T-helper 1 cell treated with Interleukin-12 subunit alpha and Interleukin-12 subunit beta and Interleukin-4 antibody, amounts not matched to agents 30 ng/mL and 1 ng/mL, for 36 hours (primary cell): ENCODE results near the gene NSD1. TPM values are rescaled to one million over a fixed set of nuclear protein-coding genes. Genes with fewer than 3 reads are reported as not detected.

Experiments used
- intact Hi-C: fragments of 100-400 bp; cut with micrococcal nuclease; formaldehyde crosslinking; loops from one replicate; pipeline ENCODE4 v1.15.1; 2024
- total RNA-seq: library from RNA; stranded (reverse); gene quantifications from 2 replicates; pipeline ENCODE4 v1.2.3, GENCODE V29; 2022

The NSD1 gene
- total RNA-seq, 1 donor from 2014 or later = 116 TPM

DNA sequence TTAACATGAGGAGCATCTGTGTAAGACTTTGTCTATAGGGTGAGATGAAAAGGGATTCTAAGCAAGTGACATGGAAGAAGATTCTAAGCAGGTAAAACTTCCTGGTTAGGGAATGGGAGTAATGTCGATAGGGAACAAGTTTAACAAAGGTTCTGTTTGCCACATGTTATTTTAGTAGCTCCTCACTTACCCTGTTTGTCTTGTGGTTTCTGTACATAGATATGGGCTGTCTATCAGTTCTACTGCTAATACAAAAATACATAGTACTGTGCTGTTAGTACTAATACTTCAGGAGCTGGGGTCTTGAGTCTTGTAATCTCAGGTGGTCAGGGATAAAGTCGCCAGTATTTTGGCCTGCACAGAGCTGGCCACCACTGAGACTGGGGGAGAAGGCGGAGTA, 137.1 kb downstream of the NSD1 start:
- intact Hi-C loops = no loop called here

DNA sequence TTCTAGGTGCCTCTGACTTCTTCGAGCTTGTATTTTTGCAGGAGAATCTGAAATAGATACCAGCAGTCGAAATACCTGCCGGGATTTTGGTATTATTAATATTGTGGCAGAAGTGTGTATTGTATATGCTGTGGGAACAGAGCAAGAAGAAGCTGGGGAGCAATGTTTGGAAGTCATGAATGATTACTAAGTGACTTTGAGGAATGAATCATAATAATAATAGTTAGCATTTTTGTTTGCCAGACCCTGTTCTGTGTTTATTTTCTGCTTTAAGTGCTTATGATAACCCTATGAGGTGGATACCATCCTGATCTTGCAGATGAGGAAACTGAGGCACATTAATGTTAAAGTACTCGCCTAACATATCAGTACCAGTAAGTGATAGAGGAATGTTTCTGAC, 137.5 kb downstream of the NSD1 start:
- intact Hi-C loops = no loop called here

DNA sequence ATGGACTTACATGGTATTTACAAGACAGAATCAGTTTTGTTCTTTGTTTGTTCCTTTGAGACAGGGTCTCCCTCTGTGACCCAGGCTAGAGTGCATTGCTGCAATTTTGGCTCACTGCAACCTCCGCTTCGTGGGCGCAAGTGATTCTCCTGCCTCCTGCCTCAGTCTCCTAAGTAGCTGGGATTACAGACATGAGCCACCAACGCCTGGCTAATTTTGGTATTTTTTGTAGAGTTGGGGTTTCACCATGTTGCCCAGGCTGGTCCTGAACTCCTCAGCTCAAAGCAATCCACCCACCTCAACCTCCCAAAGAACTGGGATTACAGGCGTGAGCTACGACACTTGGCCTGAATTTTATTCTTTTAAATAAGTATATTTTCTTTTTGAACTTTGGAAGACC, 142.3 kb downstream of the NSD1 start:
- intact Hi-C loops = no loop called here

DNA sequence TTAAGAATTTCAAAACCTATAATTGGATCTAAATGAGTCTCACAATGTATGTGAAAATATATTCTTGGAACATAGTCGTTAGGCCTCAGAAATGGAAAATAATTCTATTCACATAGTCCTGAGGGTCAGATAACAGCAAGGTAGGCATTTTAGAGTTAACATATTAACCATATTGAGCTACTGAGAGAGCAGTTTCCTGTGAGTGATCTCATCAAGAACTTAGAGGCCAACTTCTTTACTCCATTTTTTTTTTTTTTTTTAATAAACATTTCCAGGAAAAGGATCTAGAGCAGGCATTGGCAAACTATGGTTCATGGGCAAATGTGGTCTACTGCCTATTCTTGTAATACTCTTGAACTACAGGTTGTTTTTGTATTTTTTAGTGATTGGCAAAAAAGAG, 143.3 kb downstream of the NSD1 start:
- intact Hi-C loops = no loop called here

DNA sequence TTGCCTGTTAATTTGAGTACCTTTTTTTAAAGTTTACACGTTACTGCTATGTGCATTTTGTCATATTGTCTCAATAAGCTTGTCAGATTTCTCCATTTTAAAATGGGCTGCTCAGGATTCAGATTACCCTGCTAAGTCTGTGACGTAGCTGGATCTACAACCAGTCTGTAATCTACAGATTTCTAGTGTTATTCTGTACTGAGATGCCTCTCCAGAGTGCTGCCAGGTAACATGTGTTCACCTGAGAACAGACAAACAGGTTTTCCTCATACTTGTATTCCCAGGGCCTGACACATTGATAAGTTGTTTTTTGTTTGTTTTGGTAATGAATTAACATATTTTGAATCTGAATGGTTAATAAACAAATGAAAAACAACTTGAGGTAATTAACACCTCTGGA, 154.6 kb downstream of the NSD1 start:
- intact Hi-C loops = loop anchor here (5.0 kb wide), 1 partner anchor 176 kb away; no protein-coding TSS in a partner anchor

DNA sequence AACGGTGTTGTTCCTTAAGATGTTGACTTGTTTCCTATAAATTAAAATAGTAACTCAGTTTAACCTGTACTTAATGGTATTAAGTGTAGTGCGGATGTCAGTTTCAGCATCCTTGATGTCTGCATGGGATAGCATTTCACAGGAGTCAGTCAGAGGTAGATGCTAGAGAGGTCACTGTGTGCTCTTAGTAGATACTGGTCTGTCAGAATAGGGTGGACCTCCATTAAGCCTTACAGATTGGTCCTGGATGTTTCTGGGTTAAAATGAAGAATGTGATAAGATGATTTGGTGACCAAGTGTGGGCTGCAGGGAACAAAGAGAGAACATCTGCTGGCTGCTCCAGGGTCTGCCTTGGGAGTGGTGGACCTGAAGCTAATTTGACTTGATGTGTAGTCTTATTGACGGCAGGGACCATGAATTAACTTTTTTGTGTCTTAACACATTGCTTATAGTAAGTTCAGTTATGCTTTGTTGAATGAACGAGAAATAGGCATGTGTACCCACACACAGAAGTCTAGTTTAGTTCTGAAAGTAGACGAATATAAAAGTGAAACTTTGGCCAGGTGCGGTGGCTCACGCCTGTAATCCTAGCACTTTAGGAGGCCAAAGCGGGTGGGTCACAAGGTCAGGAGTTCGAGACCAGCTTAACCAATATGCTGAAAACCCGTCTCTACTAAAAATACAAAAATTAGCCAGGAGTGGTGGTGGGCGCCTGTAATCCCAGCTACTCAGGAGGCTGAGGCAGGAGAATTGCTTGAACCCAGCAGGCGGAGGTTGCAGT, 157.4 kb downstream of the NSD1 start:
- intact Hi-C loops = no loop called here

DNA sequence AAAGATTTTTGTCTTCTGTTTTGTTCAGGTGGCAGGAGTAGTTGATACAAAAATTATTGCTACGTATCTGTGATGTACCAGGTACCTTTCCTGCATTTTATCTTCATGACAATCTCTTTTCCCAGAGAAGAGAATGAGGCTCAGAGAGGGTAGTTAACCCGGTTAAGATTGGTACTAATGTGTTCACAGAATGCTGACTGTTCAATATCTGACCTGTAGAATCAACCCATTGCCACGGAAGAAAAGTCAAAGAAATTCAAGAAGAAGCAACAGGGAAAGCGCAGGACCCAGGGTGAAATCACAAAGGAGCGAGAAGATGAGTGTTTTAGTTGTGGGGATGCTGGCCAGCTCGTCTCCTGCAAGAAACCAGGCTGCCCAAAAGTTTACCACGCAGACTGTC, 158.2 kb downstream of the NSD1 start:
- intact Hi-C loops = no loop called here

DNA sequence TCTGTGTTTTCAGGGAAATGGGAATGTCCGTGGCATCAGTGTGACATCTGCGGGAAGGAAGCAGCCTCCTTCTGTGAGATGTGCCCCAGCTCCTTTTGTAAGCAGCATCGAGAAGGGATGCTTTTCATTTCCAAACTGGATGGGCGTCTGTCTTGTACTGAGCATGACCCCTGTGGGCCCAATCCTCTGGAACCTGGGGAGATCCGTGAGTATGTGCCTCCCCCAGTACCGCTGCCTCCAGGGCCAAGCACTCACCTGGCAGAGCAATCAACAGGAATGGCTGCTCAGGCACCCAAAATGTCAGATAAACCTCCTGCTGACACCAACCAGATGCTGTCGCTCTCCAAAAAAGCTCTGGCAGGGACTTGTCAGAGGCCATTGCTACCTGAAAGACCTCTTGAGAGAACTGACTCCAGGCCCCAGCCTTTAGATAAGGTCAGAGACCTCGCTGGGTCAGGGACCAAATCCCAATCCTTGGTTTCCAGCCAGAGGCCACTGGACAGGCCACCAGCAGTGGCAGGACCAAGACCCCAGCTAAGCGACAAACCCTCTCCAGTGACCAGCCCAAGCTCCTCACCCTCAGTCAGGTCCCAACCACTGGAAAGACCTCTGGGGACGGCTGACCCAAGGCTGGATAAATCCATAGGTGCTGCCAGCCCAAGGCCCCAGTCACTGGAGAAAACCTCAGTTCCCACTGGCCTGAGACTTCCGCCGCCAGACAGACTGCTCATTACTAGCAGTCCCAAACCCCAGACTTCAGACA, 160.4 kb downstream of the NSD1 start:
- intact Hi-C loops = no loop called here

DNA sequence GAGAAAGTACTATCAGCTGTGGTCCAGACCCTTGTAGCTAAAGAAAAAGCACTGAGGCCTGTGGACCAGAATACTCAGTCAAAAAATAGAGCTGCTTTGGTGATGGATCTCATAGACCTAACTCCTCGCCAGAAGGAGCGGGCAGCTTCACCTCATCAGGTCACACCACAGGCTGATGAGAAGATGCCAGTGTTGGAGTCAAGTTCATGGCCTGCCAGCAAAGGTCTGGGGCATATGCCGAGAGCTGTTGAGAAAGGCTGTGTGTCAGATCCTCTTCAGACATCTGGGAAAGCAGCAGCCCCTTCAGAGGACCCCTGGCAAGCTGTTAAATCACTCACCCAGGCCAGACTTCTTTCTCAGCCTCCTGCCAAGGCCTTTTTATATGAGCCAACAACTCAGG, 161.1 kb downstream of the NSD1 start:
- intact Hi-C loops = no loop called here

DNA sequence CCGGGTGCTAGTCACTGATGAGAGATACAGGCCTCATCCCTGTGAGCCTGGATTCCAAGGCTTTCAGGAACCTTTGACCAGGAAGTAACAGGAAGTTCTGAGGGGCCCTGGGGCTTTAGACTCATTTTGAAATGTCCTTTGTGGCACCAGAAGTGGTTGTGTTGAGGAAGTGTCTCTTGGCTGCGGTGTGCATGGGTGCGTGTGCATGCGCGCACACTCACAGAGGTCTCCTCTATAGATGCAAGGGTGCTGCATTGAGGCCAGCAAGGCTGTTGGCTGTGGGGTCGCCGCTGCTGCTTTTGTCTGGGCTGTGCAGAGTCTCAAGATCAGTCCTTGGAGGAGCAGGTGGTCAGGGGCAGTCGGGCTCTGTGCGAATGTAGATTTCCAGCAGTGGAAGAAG, 162.4 kb downstream of the NSD1 start:
- intact Hi-C loops = no loop called here

DNA sequence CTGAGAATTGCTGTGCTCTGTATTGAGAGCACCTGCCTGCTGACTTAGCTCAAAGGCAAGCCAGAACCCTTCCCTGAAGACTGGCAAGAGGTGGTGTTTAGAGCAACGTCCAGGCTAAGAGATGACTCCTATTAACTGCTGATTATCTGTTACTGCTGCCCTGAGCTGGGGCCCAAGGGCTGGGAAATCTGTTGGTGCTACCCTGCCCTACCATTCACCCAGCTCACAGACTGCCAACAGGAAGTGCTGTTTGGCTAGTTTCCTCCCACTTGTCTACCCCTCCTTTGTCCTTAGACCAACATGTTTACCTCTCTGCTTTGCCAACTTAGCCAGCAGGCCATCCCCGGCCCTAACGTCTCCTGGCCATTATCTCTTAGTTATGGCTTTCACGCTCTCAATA, 163.0 kb downstream of the NSD1 start:
- intact Hi-C loops = no loop called here

DNA sequence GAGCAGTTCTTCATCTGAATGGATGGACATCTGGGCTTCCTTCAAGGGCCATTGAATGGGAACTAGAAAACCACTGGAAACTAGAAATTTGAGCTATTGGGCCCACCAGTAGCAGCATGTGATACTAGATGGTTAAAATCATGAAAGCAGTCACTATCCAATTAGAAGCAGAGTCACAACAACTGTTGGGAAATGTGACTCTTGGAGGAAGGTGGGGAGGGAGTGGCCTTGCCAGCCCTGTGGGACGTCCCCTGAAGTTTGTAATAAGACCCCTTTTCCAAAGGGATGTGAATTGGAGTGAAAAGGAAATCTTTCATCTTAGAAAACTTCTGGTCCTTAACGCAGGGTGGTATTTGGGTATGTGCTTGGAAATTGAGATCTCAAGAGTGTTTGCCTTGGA, 164.3 kb downstream of the NSD1 start:
- intact Hi-C loops = no loop called here

DNA sequence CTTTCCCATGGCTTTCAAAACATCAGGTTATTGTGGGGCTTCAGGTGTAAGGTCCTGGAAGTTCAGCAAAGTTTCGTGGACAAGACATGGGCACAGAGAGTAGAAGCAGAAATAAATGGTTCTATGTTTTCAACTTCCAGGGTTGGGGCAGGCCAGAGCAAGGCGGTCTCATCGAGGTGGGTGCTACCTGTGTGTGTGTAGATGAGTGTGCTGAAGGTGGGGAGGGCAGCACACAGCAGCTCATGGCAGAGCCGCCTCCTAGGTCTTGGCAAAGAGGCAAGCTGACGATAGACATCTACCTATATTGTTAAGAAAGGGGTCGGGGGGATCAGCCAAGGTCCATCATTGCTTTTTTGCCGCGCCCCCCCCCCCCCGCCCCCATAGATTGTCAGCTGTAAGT, 166.1 kb downstream of the NSD1 start:
- intact Hi-C loops = loop anchor here (1.0 to 5.0 kb wide), 6 partner anchors 165 to 937 kb away; partner anchors contain the start of genes FAM193B, KIAA1191, RNF44 and ZNF346

DNA sequence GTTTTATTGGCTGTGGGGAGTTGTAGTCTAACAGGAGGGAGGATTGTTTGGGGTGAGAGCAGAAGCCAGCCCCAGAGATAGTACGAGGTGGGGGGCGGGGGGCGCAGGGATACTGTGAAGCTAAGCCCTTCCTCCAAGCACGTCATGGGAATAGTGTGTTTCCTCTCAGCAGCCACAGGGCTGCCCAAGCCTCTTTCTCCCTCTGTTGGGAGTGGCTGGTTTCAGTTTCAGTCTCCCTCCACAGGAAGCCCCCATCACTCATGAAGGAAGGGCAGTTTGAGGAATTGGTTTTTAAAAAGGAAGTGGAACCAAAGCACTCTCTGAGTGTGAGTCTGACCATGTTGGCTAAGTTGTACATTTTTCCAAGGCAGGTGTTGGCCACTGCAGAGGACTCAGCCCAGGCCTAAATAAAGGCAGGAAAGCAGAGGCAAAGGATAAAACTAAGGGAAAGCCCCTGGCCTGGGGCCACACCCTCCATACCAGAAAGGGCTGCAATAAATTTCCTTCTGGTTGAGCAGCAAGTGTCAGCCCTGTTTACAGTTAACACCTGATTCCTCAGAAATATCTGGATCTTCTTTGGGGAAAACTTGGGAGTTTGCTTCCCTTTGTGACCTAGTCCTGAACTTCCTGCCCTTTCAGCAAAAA, 166.8 kb downstream of the NSD1 start:
- intact Hi-C loops = loop anchor here (1.0 to 5.0 kb wide), 6 partner anchors 166 to 938 kb away; partner anchors contain the start of genes FAM193B, KIAA1191, RNF44 and ZNF346

DNA sequence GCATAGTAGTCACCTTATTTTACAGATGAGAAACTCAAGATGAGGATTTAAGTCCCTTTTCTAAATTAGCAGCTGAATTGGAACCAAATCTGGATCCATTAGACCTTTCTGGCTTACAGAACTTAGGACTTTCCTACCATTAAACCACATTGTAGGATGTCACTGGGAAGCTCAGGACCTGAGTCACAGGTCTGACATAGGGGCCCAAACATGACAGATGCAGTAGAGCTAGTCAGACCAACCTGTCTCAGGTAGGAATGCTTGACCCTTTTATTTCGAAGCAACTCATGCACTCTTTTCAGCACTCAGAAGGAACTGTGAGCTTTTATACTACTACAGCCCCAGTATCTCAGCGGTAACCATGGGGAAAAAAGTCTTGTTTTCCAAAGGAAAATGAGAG, 167.4 kb downstream of the NSD1 start:
- intact Hi-C loops = loop anchor here (1.0 to 5.0 kb wide), 6 partner anchors 166 to 939 kb away; partner anchors contain the start of genes FAM193B, KIAA1191, RNF44 and ZNF346

DNA sequence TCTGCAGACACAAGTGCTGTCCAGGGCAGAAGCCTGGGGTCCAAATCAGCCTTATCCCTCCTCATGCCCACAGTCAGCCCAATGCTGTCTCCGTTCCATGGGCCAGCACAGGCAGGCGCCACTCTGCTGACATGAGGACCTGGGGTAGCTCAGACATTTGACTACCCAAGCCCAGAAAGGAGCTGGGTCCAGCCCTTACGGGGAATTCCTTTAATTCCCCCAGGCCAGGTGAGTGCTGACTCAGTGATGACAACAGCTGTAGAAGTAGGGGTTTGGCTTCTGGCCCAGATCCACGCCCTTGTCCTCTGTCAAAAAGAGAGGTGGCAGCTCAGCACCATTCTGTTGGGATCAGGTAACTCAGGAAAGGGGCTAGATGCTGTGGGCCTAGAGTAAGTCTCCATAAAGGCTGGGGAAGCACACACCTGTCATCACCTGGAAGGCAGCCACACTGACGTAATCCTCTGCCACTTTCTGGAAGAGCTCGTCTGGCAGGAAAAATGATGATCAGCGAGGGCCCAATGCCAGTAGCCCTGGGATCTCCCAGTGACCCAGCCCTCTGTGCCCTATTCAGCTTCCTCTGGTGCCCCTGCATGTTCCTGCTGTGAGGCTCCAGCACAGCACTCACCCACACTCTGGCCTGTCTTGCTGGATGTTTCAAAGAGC, 168.1 kb downstream of the NSD1 start:
- intact Hi-C loops = loop anchor here (2.0 to 5.0 kb wide), 7 partner anchors 125 to 939 kb away; partner anchors contain the start of genes FAM193B, GRK6, KIAA1191 and RNF44

DNA sequence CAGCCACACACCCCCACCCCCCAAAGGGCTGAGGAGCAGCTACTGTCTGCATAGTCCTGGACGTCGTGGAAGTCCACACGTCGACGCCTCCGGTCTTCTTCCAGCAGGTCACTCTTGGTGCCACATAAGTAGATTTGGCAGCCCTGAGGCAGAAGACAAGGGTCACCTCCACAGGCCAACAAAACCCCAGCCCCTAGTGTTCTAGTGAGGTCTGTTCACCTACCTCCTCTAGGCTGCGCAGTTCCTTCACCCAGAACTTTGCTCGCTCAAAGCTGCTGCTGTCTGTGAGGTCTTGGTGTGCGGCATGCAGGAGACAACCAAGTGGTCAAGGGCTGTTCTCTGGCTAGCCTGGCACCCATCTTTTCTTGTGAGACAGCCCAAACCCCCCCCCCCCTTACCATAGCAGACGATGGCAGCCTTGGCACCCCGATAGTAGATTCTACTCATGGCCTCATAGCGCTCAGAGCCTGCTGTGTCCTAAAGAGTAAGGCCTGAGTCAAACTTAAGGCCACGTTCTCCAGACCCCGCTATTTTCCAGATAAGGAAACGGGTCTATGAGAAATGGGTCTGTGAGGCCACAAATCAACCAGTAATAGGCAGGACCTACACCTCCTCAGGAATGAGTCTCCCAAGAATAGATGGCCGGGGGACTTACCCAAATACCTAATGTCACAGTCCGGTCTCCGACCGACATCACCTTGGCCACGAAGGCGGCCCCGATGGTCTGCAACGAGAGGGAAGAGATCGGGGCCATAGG, 169.0 kb downstream of the NSD1 start:
- intact Hi-C loops = loop anchor here (1.0 to 5.0 kb wide), 7 partner anchors 9 to 940 kb away; partner anchors contain the start of genes FAM193B, GRK6, KIAA1191 and LMAN2

DNA sequence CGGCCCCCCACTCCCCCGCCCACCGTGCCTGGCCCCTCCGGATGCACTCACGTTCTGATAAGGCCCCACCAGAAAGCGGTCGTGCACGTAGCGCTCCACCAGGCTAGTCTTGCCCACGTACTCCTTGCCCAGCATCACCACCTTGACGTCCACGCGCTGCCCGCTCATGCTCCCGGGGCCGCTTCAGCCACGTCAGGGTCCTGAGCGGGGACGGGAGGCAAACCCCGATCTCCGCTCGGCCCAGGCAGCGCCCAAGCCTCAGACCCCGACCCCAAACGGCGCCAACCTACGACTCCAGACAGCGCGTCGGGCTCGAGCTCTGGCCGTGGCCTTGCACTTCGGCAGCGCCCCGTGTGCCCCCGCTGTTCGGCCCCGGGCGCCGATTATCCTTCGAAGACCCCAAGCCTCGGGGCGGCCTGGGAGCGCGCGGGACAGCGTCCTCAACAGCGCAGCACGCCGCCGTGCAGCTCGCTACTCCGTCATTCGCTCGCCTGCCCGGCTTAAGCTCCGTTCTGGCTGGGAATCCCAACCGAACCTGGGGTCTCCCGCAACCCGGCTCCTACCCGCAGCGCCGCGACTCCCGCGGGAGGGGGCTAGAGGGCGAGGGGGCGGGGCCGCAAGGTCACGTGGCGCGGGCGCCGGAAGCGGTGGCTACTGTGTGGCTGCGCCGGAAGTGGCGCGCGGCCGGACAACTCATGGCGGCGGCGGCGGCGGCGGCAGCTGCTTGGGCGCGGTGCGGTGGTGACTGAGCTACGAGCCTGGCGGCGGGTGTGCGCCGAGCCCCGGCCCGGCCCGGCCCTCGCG, 169.8 kb downstream of the NSD1 start, which contains the start of the genes PRELID1 and RAB24:
Gene PRELID1 (plus strand): TSS at position 679 of the 804 bp plus-strand sequence. CDS start 187 bp downstream, outside the sequence.
Gene RAB24 (minus strand): TSS at position 599 of the 804 bp plus-strand sequence. CDS start 431 bp downstream, at position 168.
- intact Hi-C loops = loop anchor here (1.0 to 5.0 kb wide), 7 partner anchors 8 to 941 kb away; partner anchors contain the start of genes FAM193B, GRK6, KIAA1191 and LMAN2

DNA sequence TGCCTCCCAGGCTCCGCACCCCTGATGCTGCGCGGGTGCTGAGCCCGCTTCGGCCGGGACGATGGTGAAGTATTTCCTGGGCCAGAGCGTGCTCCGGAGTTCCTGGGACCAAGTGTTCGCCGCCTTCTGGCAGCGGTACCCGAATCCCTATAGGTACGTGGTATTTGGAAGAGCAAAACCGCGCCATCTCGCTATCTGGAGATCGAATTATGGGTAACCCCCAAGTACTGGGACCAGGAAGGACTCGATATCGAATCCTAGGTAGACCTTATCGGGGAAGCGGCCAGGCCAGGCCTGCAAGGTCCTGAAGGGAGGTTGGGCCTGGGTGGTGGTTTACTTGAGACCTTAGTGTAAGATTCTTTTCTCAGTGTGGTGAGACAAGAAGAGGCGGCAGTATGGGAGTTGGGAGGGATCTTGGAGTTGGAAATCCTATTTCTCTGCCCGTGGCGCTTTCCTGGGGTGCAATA, 170.4 kb downstream of the NSD1 start:
- intact Hi-C loops = loop anchor here (1.0 to 5.0 kb wide), 7 partner anchors 7 to 942 kb away; partner anchors contain the start of genes FAM193B, GRK6, KIAA1191 and LMAN2
